Measurements from ENCODE around the gene DRD1. TPM values are rescaled to one million over a fixed set of nuclear protein-coding genes. Genes with fewer than 3 reads are reported as not detected.

Gene DRD1
- total RNA-seq, 2 experiments from 2014 or later = not detected

DNA sequence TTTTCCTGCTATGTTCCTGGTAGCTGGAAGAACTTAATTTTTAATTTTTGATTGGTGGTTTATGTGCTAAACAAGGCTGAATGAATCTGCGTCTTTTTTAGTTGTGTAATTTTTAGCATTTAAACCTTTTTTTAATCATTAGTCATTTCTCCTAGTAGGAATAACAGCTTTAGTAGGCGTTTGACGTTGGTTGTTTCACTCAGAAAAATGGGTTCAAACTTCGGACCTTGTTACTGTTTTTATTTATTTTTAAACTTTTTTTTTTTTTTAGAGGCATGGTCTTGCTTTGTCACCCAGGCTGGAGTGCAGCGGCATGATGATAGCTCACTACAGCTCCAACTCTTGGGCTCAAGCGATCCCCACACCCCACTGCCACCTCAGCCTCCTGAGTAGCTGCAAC, 47.2 kb upstream of the DRD1 start:
- Histone ChIP-seq H3K4me3 (ENCODE audit: low read length) (no peak overlapping the region), H3K27me3 (ENCODE audit: control insufficient read depth in 1 of 2, insufficient read depth in 2 of 2, low read length in 2 of 2) (no peaks in the 10 kb centered on the region), H3K4me1 (ENCODE audit: insufficient read depth, low read length) (peaks cover 23% of the 10 kb centered on the region), H3K9me3 (ENCODE audit: control insufficient read depth in 1 of 2, insufficient read depth in 1 of 2, low read length in 2 of 2) (no peaks in the 10 kb centered on the region), H3K36me3 (ENCODE audit: insufficient read depth, low read length) (peaks cover 75% of the 10 kb centered on the region), H3K27ac (ENCODE audit: low read depth in 1 of 2, low read length in 2 of 2) (no peak overlapping the region)
- TF ChIP-seq, protein P1, sequence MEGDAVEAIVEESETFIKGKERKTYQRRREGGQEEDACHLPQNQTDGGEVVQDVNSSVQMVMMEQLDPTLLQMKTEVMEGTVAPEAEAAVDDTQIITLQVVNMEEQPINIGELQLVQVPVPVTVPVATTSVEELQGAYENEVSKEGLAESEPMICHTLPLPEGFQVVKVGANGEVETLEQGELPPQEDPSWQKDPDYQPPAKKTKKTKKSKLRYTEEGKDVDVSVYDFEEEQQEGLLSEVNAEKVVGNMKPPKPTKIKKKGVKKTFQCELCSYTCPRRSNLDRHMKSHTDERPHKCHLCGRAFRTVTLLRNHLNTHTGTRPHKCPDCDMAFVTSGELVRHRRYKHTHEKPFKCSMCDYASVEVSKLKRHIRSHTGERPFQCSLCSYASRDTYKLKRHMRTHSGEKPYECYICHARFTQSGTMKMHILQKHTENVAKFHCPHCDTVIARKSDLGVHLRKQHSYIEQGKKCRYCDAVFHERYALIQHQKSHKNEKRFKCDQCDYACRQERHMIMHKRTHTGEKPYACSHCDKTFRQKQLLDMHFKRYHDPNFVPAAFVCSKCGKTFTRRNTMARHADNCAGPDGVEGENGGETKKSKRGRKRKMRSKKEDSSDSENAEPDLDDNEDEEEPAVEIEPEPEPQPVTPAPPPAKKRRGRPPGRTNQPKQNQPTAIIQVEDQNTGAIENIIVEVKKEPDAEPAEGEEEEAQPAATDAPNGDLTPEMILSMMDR (IDR thresholded peaks at IDR 0.05) = no peak
- POLR2A ChIA-PET = interaction anchor here (0.9 to 1.2 kb wide), 2 partner anchors 13 to 24 kb away, joined by 3 to 6 read pairs; partner anchors contain the start of gene SFXN1
- Mint-ChIP-seq H3K27me3 (no peaks in the 10 kb centered on the region), H3K9me3 (no peaks in the 10 kb centered on the region), H3K4me3 (no peak overlapping the region), H3K4me1 (ENCODE audit: low read depth) (peaks cover 57% of the 10 kb centered on the region), H3K36me3 (ENCODE audit: low read depth) (peaks cover 82% of the 10 kb centered on the region), H3K27ac (no peak overlapping the region)
- ATAC-seq (ENCODE audit: poor library complexity) (no peak), DNase-seq (no peak)
- CTCF ChIA-PET = interaction anchor here (1.0 to 2.3 kb wide), 5 partner anchors 11 to 47 kb away, joined by 3 to 8 read pairs (median 3); partner anchors contain the start of gene DRD1
- intact Hi-C loops (cut with DNase I, micrococcal nuclease) = no loop called here

DNA sequence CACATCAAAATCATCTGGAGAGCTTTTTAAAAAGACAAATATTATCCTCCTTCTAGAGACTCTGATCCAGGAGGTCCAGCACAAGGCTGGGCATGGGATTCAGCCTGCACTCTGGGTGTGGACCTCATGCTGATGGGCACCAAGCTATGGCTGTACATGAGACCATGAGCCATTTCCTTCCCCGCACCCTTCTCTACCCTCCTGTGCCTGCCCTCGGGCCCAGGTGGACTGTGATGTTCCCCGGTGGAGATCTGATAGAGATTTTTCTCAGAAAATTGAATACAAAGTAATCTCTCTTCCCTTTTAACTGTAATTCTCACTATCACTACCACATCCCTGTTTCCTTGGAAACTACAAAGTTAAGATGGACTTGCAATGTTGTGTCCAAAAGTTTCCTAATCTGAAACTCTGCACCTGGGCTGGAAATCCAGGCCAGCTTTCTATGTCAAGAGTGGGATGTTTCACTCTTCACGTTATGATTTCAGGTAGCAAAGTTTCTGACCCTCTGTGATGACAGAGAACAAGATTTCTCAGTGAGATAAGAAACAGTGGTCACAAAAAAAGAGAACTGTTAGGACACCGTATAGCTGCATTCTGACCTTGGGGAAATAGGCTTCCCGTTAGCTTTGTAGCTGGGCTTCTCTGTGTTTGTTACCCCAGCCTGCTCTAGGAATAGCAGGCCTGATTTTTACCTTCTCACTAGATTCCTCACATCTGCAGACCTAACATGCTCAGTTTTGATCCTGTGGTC, 45.9 kb upstream of the DRD1 start:
- intact Hi-C loops (cut with DNase I, micrococcal nuclease) = no loop called here
- no peak overlapping the region for H3K4me3 ChIP-seq (ENCODE audit: low read length)
- Mint-ChIP-seq H3K27ac (peak overlapping the region; percentile 46), H3K27me3 (no peaks in the 10 kb centered on the region), H3K4me3 (no peak overlapping the region), H3K9me3 (no peaks in the 10 kb centered on the region), H3K36me3 (ENCODE audit: low read depth) (peaks cover 85% of the 10 kb centered on the region), H3K4me1 (ENCODE audit: low read depth) (peaks cover 65% of the 10 kb centered on the region)
- ChIA-PET CTCF (interaction anchor here (1.3 to 1.9 kb wide), 2 partner anchors 44 to 46 kb away, joined by 3 to 8 read pairs; partner anchors contain the start of gene DRD1), POLR2A (interaction anchor here (1.1 to 1.2 kb wide), 2 partner anchors 12 kb away, joined by 4 to 6 read pairs; partner anchors contain the start of gene SFXN1)
- DNase-seq (no peak), ATAC-seq (ENCODE audit: poor library complexity) (no peak)
- H3K27ac ChIP-seq (ENCODE audit: low read depth in 1 of 2, low read length in 2 of 2) = peak overlapping the region in 1 of 2 donors; percentile 30
- TF ChIP-seq, protein P1 (IDR thresholded peaks at IDR 0.05) = no peak
- H3K9me3 ChIP-seq (ENCODE audit: control insufficient read depth in 1 of 2, insufficient read depth in 1 of 2, low read length in 2 of 2) = no peaks in the 10 kb centered on the region
- H3K4me1 ChIP-seq (ENCODE audit: insufficient read depth, low read length) = peaks cover 27% of the 10 kb centered on the region
- peaks cover 76% of the 10 kb centered on the region for H3K36me3 ChIP-seq (ENCODE audit: insufficient read depth, low read length)
- no peaks in the 10 kb centered on the region for H3K27me3 ChIP-seq (ENCODE audit: control insufficient read depth in 1 of 2, insufficient read depth in 2 of 2, low read length in 2 of 2)

DNA sequence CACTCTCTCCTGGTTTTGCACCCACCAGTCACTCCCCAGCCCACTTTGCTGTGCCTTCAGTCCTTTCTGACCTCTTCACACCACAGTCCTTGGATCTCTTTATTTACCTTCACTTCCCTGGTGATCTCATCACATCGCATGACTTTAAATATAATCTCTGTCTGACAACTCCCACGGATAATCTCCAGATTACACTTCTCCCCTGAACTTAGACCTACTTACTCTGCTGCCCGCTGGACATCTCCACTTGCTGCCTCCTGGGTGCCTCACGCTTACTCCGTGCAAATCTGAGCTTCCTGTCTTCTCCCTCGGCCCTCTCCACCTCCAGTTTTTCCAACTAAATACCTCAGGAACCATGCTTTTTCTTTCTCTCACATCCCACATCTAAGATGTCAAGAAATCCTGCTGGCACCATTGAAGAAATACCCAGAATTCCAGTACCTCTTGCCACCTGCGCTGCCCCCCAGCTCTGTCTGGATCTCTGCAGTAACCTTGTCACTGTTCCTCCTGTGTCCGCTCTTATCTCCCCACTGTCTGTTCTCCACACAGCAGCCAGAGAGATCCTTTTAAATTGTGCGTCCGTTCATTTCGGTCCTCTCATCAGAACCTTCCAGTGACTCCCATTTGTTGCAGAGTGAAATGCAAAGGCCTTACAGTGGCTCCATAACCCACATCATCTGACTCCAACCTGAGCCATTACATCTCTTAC, 43.7 kb upstream of the DRD1 start:
- Histone ChIP-seq H3K4me1 (ENCODE audit: insufficient read depth, low read length) (peaks cover 44% of the 10 kb centered on the region), H3K36me3 (ENCODE audit: insufficient read depth, low read length) (peaks cover 71% of the 10 kb centered on the region), H3K4me3 (ENCODE audit: low read length) (no peak overlapping the region), H3K27ac (ENCODE audit: low read depth in 1 of 2, low read length in 2 of 2) (no peak overlapping the region), H3K27me3 (ENCODE audit: control insufficient read depth in 1 of 2, insufficient read depth in 2 of 2, low read length in 2 of 2) (no peaks in the 10 kb centered on the region), H3K9me3 (ENCODE audit: control insufficient read depth in 1 of 2, insufficient read depth in 1 of 2, low read length in 2 of 2) (no peaks in the 10 kb centered on the region)
- ATAC-seq (ENCODE audit: poor library complexity) = no peak
- peak overlapping the region; percentile 46 for H3K27ac Mint-ChIP-seq
- peaks cover 85% of the 10 kb centered on the region for H3K36me3 Mint-ChIP-seq (ENCODE audit: low read depth)
- no peak overlapping the region for H3K4me3 Mint-ChIP-seq
- DNase-seq = no peak
- no peaks in the 10 kb centered on the region for H3K27me3 Mint-ChIP-seq
- peaks cover 78% of the 10 kb centered on the region for H3K4me1 Mint-ChIP-seq (ENCODE audit: low read depth)
- intact Hi-C loops (cut with DNase I, micrococcal nuclease) = no loop called here
- TF ChIP-seq, protein P1 (IDR thresholded peaks at IDR 0.05) = no peak
- CTCF ChIA-PET = no interaction called here
- H3K9me3 Mint-ChIP-seq = no peaks in the 10 kb centered on the region
- POLR2A ChIA-PET = interaction anchor here (1.8 kb wide), 1 partner anchor 9 kb away, joined by 7 read pairs; the partner anchor contains the start of gene SFXN1
